Loucy (cell line): Measurements from ENCODE around the gene IFNL1.
A peak's percentile ranks its signal among the peaks of the same experiment; 100 is the strongest.

Experiments
- H2AFZ ChIP-seq: fragments of 200-600 bp; sonication (generic); 2 replicates; pipeline ENCODE4 v1.6.0; 2016; ENCODE audit warnings: antibody characterized with exemption, mild to moderate bottlenecking, low read length, moderate library complexity
- H3F3A ChIP-seq: fragments of 200-600 bp; 2 replicates; pipeline ENCODE4 v1.6.0; 2016; ENCODE audit warnings: antibody characterized with exemption, low read depth, mild to moderate bottlenecking
- H3K27me3 ChIP-seq: fragments of 200-600 bp; sonication (generic); 2 replicates; pipeline ENCODE4 v1.6.1; 2014; ENCODE audit warnings: low read length, mild to moderate bottlenecking; ENCODE audit not compliant: insufficient read depth, poor library complexity, severe bottlenecking
- H3K36me3 ChIP-seq: fragments of 200-600 bp; sonication (generic); 2 replicates; pipeline ENCODE4 v1.6.1; 2016; ENCODE audit warnings: low read length; ENCODE audit not compliant: insufficient read depth
- H3K4me1 ChIP-seq: fragments of 200-600 bp; sonication (generic); 2 replicates; pipeline ENCODE4 v1.5.1; 2014; ENCODE audit warnings: low read length, mild to moderate bottlenecking; ENCODE audit not compliant: insufficient read depth, poor library complexity, severe bottlenecking
- H3K4me2 ChIP-seq: fragments of 200-600 bp; sonication (generic); 2 replicates; pipeline ENCODE4 v1.6.0; 2014; ENCODE audit warnings: antibody characterized with exemption, low read length, low read depth, mild to moderate bottlenecking; ENCODE audit not compliant: poor library complexity, severe bottlenecking
- H3K4me3 ChIP-seq: fragments of 200-600 bp; sonication (generic); 2 replicates; pipeline ENCODE4 v1.5.1; 2014; ENCODE audit warnings: low read length, mild to moderate bottlenecking, mixed read lengths; ENCODE audit not compliant: poor library complexity, severe bottlenecking
- H3K79me2 ChIP-seq: fragments of 200-600 bp; sonication (generic); 2 replicates; pipeline ENCODE4 v1.6.1; 2014; ENCODE audit warnings: low read length; ENCODE audit not compliant: insufficient read depth
- H3K9ac ChIP-seq: fragments of 200-600 bp; sonication (generic); 2 replicates; pipeline ENCODE4 v1.6.0; 2014; ENCODE audit warnings: mild to moderate bottlenecking, low read depth, low read length, moderate library complexity; ENCODE audit not compliant: poor library complexity, severe bottlenecking
- H3K9me2 ChIP-seq: fragments of 200-600 bp; sonication (generic); replicated peaks from 2 replicates; pipeline ENCODE4 v1.6.1; 2016; ENCODE audit warnings: low read depth, low read length, mixed read lengths
- H3K9me3 ChIP-seq: fragments of 200-600 bp; sonication (generic); 2 replicates; pipeline ENCODE4 v1.6.1; 2014; ENCODE audit warnings: mild to moderate bottlenecking, antibody characterized with exemption, low read length, low read depth; ENCODE audit not compliant: insufficient read depth
- H4K20me1 ChIP-seq: fragments of 200-600 bp; sonication (generic); 2 replicates; pipeline ENCODE4 v1.6.0; 2014; ENCODE audit warnings: antibody characterized with exemption, low read length, mild to moderate bottlenecking; ENCODE audit not compliant: insufficient read depth, poor library complexity, severe bottlenecking
- CTCF ChIP-seq: fragments of 200-600 bp; sonication (generic); conservative IDR thresholded peaks from 2 replicates; pipeline ENCODE4 v1.5.1; 2014; ENCODE audit warnings: mild to moderate bottlenecking, antibody characterized with exemption, low read length
- EZH2phosphoT487 ChIP-seq: fragments of 200-600 bp; IDR thresholded peaks from 2 replicates; pipeline ENCODE4 v1.6.1; 2018; ENCODE audit warnings: antibody characterized with exemption, mild to moderate bottlenecking, moderate library complexity, borderline replicate concordance

IFNL1 gene

GRCh38 chr19:39317476-39317875 is 21.3 kb downstream of the IFNL1 start:
- H2AFZ ChIP-seq = no peak overlapping the region
- H4K20me1 ChIP-seq = peaks cover 6% of the 10 kb centered on the region
- no peaks in the 10 kb centered on the region for H3K9me2 ChIP-seq
- H3K4me2 ChIP-seq = no peak overlapping the region
- TF ChIP-seq EZH2phosphoT487 (no peak), CTCF (no peak)
- peaks cover 7% of the 10 kb centered on the region; the same call in 1 of the 2 replicates for H3K36me3 ChIP-seq
- no peak overlapping the region for H3K9ac ChIP-seq
- no peaks in the 10 kb centered on the region for H3F3A ChIP-seq
- peaks cover 22% of the 10 kb centered on the region for H3K4me1 ChIP-seq
- no peaks in the 10 kb centered on the region for H3K9me3 ChIP-seq
- no peaks in the 10 kb centered on the region for H3K27me3 ChIP-seq
- H3K4me3 ChIP-seq = no peak overlapping the region
- peaks cover 29% of the 10 kb centered on the region; the same call in 1 of the 2 replicates for H3K79me2 ChIP-seq

GRCh38 chr19:39318071-39318470 is 21.9 kb downstream of the IFNL1 start:
- Histone ChIP-seq H3K79me2 (peaks cover 26% of the 10 kb centered on the region; the same call in 1 of the 2 replicates), H3K9ac (no peak overlapping the region), H3K9me2 (no peaks in the 10 kb centered on the region), H3K4me2 (peak overlapping the region; percentile 86), H3K9me3 (no peaks in the 10 kb centered on the region), H2AFZ (no peak overlapping the region), H3K27me3 (no peaks in the 10 kb centered on the region), H4K20me1 (peaks cover 6% of the 10 kb centered on the region), H3F3A (no peaks in the 10 kb centered on the region), H3K4me3 (no peak overlapping the region), H3K4me1 (peaks cover 22% of the 10 kb centered on the region), H3K36me3 (peaks cover 7% of the 10 kb centered on the region; the same call in 1 of the 2 replicates)
- TF ChIP-seq EZH2phosphoT487 (no peak), CTCF (no peak)

- H3K79me2 ChIP-seq = peaks cover 26% of the 10 kb centered on the region; the same call in 1 of the 2 replicates
- H3K9me3 ChIP-seq = no peaks in the 10 kb centered on the region
- peaks cover 22% of the 10 kb centered on the region for H3K4me1 ChIP-seq
- peak overlapping the region; percentile 86 for H3K4me2 ChIP-seq
- no peaks in the 10 kb centered on the region for H3K27me3 ChIP-seq
- H4K20me1 ChIP-seq = peaks cover 6% of the 10 kb centered on the region
- TF ChIP-seq EZH2phosphoT487 (no peak), CTCF (no peak)
- no peaks in the 10 kb centered on the region for H3K9me2 ChIP-seq
- H3F3A ChIP-seq = no peaks in the 10 kb centered on the region
- H2AFZ ChIP-seq = no peak overlapping the region
- peaks cover 7% of the 10 kb centered on the region; the same call in 1 of the 2 replicates for H3K36me3 ChIP-seq
- H3K4me3 ChIP-seq = peak overlapping the region; percentile 75
- no peak overlapping the region for H3K9ac ChIP-seq
These were observed 22.5 kb downstream of the IFNL1 start for GRCh38 chr19:39318690-39319089.
